ENCODE data around the gene UVSSA.
A peak's percentile ranks its signal among the peaks of the same experiment; 100 is the strongest.

The UVSSA gene

GRCh38 chr4:1409079-1409478, 62.1 kb downstream of the UVSSA start:
- no peak for DNase-seq (ENCODE audit: low read depth)

GRCh38 chr4:1409491-1410425, 62.8 kb downstream of the UVSSA start:
- no peak for DNase-seq (ENCODE audit: low read depth)

GRCh38 chr4:1410491-1411325, 63.7 kb downstream of the UVSSA start:
- DNase-seq (ENCODE audit: low read depth) = peak; percentile 53

GRCh38 chr4:1411436-1412375, 64.7 kb downstream of the UVSSA start:
- no peak for DNase-seq (ENCODE audit: low read depth)

GRCh38 chr4:1412376-1413203, 65.6 kb downstream of the UVSSA start:
- DNase-seq (ENCODE audit: low read depth) = no peak

DNA sequence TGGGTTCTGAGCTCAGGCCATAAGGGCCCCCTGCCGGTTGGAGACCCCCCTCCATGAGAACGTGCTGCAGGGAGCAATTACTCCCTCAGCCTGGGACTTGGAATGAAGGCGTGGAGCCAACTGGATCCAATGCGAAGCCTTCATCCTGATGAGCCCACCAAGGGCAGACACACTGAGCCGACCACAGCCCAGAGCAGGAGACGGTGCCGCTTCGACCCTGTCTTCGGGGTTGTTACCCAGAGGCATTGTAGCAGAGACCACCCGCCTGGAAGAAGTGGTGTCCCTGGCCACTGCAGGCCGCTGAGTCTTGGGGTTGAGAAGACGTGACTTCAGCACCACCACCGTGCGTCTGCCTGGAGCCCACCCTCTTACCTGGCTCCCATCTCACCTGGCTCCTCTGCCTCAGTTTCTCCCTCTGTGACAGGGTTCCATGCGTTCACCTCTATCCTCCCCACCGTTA, 66.2 kb downstream of the UVSSA start:
- no peak for DNase-seq (ENCODE audit: low read depth)

- no peak for DNase-seq (ENCODE audit: low read depth)
Observed at GRCh38 chr4:1413687-1414479, 66.9 kb downstream of the UVSSA start.

- no peak for DNase-seq (ENCODE audit: low read depth)
Observed at GRCh38 chr4:1414831-1415680, 68.0 kb downstream of the UVSSA start.

- DNase-seq (ENCODE audit: low read depth) = no peak
Observed at GRCh38 chr4:1415681-1415981, 68.6 kb downstream of the UVSSA start.

GRCh38 chr4:1416051-1416947, 69.3 kb downstream of the UVSSA start:
- no peak for DNase-seq (ENCODE audit: low read depth)

GRCh38 chr4:1416948-1417260, 69.9 kb downstream of the UVSSA start:
- no peak for DNase-seq (ENCODE audit: low read depth)

- no peak for DNase-seq (ENCODE audit: low read depth)
Observed at GRCh38 chr4:1417522-1418390, 70.7 kb downstream of the UVSSA start.

- DNase-seq (ENCODE audit: low read depth) = no peak
Observed at GRCh38 chr4:1418494-1419285, 71.7 kb downstream of the UVSSA start.

DNA sequence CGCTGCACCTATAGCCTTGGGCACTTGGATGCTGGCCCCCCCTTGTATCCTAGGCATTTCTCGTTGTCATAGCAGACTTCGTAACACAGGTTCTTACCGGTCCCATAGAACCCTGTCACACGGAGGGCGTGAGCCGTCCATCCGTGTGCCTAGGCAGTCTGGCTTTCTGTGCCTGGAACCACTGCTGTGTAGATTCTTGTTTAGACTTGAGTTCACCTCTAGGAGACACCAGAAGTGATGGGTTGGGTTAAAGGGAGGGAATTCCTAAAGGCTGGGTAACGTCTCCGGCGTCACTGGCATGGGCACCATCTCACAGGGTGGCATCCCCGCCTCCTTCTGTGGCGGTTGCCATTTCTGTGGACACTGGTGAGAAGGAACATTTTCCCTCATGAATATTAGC, 72.7 kb downstream of the UVSSA start:
- DNase-seq (ENCODE audit: low read depth) = no peak

DNA sequence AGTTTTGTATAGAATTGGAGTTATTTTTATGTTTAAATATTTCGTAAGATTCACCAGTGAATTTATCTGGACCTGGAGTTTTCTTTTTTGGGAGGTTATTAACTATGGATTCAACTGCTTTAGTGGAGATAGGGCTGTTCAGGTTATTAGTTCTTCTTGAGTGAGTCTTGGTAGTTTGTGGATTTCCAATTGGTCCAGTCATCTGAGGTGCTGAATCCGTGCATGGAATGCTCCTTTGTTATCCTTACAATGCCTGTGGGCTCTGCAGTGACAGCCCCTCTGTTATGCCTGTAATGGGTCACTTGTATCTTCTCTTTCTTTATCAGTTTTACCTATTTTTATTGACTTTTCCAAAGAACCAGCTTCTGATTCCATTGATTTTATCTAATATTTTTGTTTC, 74.6 kb downstream of the UVSSA start:
- DNase-seq (ENCODE audit: low read depth) = no peak

DNA sequence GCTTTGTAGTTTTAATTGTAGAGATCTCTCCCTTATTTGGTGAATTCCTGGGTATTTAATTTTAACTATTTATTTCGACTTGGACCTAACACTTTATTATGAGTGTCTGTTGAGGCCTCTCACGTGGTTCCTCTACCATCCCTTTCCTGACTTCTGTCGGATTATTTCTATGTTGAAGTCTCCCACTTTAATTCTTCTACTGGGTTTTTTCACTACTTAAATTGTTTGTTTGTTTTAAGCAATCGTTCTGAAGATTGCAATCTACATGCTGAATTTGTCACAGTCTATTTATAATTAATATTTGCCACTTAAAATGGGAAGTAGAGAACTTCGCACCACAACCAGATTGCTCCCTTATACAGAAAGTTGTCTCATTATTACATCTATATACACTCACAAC, 80.0 kb downstream of the UVSSA start:
- no peak for DNase-seq (ENCODE audit: low read depth)
